ENCODE measurements around the gene CD22.
A peak's percentile ranks its signal among the peaks of the same experiment; 100 is the strongest.

Gene CD22

DNA sequence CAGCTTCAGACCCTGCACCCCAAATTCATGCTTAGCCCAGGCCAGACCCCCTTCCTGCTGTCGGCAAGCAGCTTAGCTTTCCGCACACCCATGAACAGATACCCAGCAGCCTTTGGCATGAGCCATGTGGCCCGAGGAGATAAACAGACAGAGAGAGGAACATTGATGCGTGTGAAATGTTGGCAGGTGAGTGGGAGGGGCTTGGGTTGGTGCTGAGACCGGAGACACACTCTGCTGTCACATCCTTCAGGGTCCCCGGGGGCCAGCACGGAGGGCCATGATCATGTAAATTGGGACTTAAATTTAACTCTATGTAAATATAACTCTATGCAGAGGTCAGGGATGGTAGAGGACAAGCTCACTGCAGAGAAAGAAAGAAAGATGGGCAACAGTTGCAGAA is 1.5 kb downstream of the CD22 start:
- H3K9me3 ChIP-seq (ENCODE audit: insufficient read depth, low read depth, low read length), result no peaks in the 10 kb centered on the region
- 0 out of 2 replicates have a peak overlapping the region, but pooled peaks have one; percentile 37 for H2AFZ ChIP-seq (ENCODE audit: low read length)
- no peaks in the 10 kb centered on the region for H3K27me3 ChIP-seq (ENCODE audit: insufficient read depth, low read length, poor library complexity, severe bottlenecking)
- H3K4me3 ChIP-seq (ENCODE audit: low read length, poor library complexity, severe bottlenecking), result no peak overlapping the region
- H4K20me1 ChIP-seq (ENCODE audit: insufficient read depth, low read length, poor library complexity, severe bottlenecking), result no peaks in the 10 kb centered on the region
- TF ChIP-seq, protein P1, sequence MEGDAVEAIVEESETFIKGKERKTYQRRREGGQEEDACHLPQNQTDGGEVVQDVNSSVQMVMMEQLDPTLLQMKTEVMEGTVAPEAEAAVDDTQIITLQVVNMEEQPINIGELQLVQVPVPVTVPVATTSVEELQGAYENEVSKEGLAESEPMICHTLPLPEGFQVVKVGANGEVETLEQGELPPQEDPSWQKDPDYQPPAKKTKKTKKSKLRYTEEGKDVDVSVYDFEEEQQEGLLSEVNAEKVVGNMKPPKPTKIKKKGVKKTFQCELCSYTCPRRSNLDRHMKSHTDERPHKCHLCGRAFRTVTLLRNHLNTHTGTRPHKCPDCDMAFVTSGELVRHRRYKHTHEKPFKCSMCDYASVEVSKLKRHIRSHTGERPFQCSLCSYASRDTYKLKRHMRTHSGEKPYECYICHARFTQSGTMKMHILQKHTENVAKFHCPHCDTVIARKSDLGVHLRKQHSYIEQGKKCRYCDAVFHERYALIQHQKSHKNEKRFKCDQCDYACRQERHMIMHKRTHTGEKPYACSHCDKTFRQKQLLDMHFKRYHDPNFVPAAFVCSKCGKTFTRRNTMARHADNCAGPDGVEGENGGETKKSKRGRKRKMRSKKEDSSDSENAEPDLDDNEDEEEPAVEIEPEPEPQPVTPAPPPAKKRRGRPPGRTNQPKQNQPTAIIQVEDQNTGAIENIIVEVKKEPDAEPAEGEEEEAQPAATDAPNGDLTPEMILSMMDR (conservative IDR thresholded peaks at IDR 0.05; ENCODE audit: low read length), result no peak
- no peak for TF ChIP-seq EZH2phosphoT487 (IDR thresholded peaks at IDR 0.05; ENCODE audit: borderline replicate concordance)
- peaks cover 19% of the 10 kb centered on the region for H3K4me1 ChIP-seq (ENCODE audit: insufficient read depth, low read length, poor library complexity, severe bottlenecking)
- H3K36me3 ChIP-seq (ENCODE audit: insufficient read depth, low read length), result no peaks in the 10 kb centered on the region
- no peak overlapping the region for H3K9ac ChIP-seq (ENCODE audit: low read depth, low read length, poor library complexity, severe bottlenecking)
- H3K79me2 ChIP-seq (ENCODE audit: insufficient read depth, low read length), result no peaks in the 10 kb centered on the region
- H3F3A ChIP-seq (ENCODE audit: low read depth), result no peaks in the 10 kb centered on the region
- H3K4me2 ChIP-seq (ENCODE audit: low read depth, low read length, poor library complexity, severe bottlenecking), result no peak overlapping the region
- H3K9me2 ChIP-seq (replicated peaks; ENCODE audit: low read depth, low read length), result no peaks in the 10 kb centered on the region

DNA sequence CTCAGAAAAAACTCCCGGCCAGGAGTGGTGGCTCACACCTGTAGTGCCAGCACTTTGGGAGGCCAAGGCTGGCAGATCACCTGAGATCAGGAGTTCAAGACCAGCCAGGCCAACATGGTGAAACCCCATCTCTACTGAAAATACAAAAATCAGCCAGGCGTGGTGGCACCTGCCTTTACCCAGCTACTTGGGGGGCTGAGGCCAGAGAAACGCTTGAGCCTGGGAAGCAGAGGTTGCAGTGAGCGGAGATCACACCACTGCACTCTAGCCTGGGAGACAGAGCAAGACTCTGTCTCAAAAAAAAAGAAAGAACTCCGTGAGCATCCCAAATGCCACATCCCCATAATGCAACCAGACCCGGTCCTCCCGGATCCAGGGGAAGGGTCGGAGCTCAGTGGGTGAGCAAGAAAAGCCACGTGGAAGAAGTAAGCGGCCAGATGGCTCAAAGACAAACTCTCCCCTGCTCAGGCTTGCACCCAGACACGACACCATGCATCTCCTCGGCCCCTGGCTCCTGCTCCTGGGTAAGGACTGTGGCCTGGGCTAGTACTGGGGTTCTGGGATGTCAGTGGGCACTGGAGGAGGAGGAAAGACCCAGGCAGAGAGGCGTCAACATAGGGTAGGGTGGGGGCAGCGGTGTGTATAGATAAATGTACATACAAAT is 2.7 kb downstream of the CD22 start:
- Histone ChIP-seq H3F3A (ENCODE audit: low read depth) (no peaks in the 10 kb centered on the region), H3K36me3 (ENCODE audit: insufficient read depth, low read length) (no peaks in the 10 kb centered on the region), H3K4me3 (ENCODE audit: low read length, poor library complexity, severe bottlenecking) (no peak overlapping the region), H4K20me1 (ENCODE audit: insufficient read depth, low read length, poor library complexity, severe bottlenecking) (no peaks in the 10 kb centered on the region), H3K79me2 (ENCODE audit: insufficient read depth, low read length) (no peaks in the 10 kb centered on the region), H3K27me3 (ENCODE audit: insufficient read depth, low read length, poor library complexity, severe bottlenecking) (no peaks in the 10 kb centered on the region), H3K4me2 (ENCODE audit: low read depth, low read length, poor library complexity, severe bottlenecking) (no peak overlapping the region), H3K9me2 (replicated peaks; ENCODE audit: low read depth, low read length) (no peaks in the 10 kb centered on the region), H3K9ac (ENCODE audit: low read depth, low read length, poor library complexity, severe bottlenecking) (no peak overlapping the region), H3K9me3 (ENCODE audit: insufficient read depth, low read depth, low read length) (no peaks in the 10 kb centered on the region), H2AFZ (ENCODE audit: low read length) (no peak overlapping the region), H3K4me1 (ENCODE audit: insufficient read depth, low read length, poor library complexity, severe bottlenecking) (peaks cover 19% of the 10 kb centered on the region)
- no peak for TF ChIP-seq EZH2phosphoT487 (IDR thresholded peaks at IDR 0.05; ENCODE audit: borderline replicate concordance)
- TF ChIP-seq, protein P1 (conservative IDR thresholded peaks at IDR 0.05; ENCODE audit: low read length), result no peak

DNA sequence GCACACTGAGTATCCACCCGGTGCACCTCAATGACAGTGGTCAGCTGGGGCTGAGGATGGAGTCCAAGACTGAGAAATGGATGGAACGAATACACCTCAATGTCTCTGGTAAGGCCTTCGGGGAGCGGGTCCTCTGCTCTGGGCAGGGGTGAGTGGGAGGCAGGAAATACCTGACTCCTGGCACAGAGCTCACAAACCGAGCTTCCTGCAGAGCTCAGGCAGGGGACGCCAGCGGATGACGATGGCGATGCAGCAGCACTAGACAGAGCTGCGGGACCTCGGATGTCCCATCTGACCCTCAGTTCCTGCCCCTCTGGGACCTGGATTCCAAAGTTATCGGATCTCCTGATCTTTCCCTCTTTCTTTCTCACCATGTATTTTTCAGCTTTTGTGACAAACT is 3.8 kb downstream of the CD22 start:
- H3K36me3 ChIP-seq (ENCODE audit: insufficient read depth, low read length), result no peaks in the 10 kb centered on the region
- no peaks in the 10 kb centered on the region for H3K9me3 ChIP-seq (ENCODE audit: insufficient read depth, low read depth, low read length)
- no peak overlapping the region for H3K9ac ChIP-seq (ENCODE audit: low read depth, low read length, poor library complexity, severe bottlenecking)
- no peaks in the 10 kb centered on the region for H3K9me2 ChIP-seq (replicated peaks; ENCODE audit: low read depth, low read length)
- H4K20me1 ChIP-seq (ENCODE audit: insufficient read depth, low read length, poor library complexity, severe bottlenecking), result no peaks in the 10 kb centered on the region
- no peaks in the 10 kb centered on the region for H3F3A ChIP-seq (ENCODE audit: low read depth)
- no peaks in the 10 kb centered on the region for H3K79me2 ChIP-seq (ENCODE audit: insufficient read depth, low read length)
- peaks cover 19% of the 10 kb centered on the region for H3K4me1 ChIP-seq (ENCODE audit: insufficient read depth, low read length, poor library complexity, severe bottlenecking)
- TF ChIP-seq EZH2phosphoT487 (IDR thresholded peaks at IDR 0.05; ENCODE audit: borderline replicate concordance), result no peak
- TF ChIP-seq, protein P1 (conservative IDR thresholded peaks at IDR 0.05; ENCODE audit: low read length), result no peak
- no peak overlapping the region for H2AFZ ChIP-seq (ENCODE audit: low read length)
- no peak overlapping the region for H3K4me3 ChIP-seq (ENCODE audit: low read length, poor library complexity, severe bottlenecking)
- no peak overlapping the region for H3K4me2 ChIP-seq (ENCODE audit: low read depth, low read length, poor library complexity, severe bottlenecking)
- no peaks in the 10 kb centered on the region for H3K27me3 ChIP-seq (ENCODE audit: insufficient read depth, low read length, poor library complexity, severe bottlenecking)
